Measurements from ENCODE around the gene OCA2.
"Not testable (repeated sequence)": the region's sequence is repeated elsewhere in the genome, so short reads cannot be mapped to it uniquely, and the experiment has no call there.

OCA2 gene

GRCh38 chr15:27866505-27867165 lies 232.5 kb downstream of the OCA2 start:
- no peak for DNase-seq

DNA sequence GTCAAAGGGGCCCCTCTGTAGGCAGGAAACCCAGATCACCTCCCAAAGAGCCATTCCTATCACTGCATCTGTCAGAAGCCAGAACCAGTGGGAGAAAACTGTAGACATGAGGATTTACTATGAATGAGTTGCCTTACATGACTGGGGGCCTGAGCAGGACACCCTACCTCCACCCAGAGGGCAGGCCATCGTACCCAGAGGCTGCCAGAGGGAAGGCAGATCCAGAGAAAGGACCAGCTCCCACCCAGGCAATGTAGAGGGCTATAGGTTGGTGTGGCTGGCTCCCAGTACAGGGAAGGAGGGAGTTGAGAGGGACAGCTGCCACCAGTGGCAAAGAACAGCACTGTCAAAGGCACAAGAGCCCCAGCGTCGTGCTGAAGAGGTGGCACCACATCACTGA lies 233.2 kb downstream of the OCA2 start:
- no peak for DNase-seq

GRCh38 chr15:27865323-27865922 lies 233.7 kb downstream of the OCA2 start:
- no peak for DNase-seq

DNA sequence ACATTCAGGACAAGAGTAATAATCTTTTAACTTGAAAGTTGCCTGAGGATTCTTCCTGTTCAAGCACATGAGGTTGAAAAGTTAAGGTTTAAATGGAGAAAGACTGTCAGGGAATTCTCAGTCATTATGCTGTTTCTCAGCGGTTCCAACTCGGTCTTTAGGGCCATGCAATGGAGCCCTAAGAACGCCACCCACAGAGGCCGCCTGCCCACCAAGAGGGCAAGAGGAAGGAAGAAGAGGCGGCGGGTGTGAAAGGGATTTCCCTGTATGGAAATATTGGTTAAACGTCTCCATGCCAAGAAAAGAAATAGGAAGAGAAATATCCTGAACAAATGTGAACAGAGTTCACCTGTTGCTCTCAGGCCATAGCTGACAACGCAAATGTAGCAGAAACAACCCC lies 234.4 kb downstream of the OCA2 start:
- DNase-seq = no peak

GRCh38 chr15:27864086-27864485 lies 235.0 kb downstream of the OCA2 start:
- DNase-seq = no peak

DNA sequence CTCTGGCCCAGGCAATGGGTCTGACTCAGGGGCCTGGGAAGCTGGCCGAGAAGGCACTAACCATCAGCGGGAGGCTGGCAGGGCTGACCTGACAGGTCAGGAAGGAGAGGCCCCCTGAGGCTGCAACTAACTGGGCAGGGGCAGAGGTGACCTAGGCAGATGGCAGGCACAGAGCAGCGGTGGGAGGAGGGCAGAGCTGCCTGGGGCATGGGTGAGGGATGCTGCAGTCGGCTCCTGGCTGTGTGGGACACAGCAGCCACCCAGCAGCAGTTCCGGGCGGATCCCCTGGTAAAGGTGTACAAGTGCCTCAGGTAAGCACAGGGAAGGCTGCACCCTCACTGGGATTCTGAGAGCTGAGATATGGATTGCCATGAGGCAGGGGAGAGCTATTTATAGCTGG lies 236.1 kb downstream of the OCA2 start:
- DNase-seq = no peak

DNA sequence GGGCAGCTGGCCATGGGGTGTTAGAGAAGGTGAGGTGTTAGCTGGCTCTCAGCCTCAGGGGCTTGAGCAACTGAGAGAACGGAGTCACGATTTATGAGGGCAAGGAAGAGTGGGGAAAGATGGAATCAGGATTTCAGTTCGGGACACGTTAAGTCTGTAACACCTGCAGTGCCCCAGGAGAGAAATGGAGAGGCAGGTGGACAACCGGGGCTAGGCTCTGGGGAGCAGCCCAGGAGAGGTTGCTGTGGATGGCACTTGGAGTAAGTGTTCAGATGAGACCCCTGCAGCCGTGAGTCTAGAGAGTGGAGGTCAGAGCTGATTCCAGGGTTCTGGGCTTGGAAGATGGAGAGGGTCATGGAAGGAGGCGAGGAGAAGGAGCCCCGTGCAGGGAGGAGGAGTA lies 237.9 kb downstream of the OCA2 start:
- no peak for DNase-seq

- DNase-seq = no peak
Observed at GRCh38 chr15:27855137-27855536, 244.0 kb downstream of the OCA2 start.

DNA sequence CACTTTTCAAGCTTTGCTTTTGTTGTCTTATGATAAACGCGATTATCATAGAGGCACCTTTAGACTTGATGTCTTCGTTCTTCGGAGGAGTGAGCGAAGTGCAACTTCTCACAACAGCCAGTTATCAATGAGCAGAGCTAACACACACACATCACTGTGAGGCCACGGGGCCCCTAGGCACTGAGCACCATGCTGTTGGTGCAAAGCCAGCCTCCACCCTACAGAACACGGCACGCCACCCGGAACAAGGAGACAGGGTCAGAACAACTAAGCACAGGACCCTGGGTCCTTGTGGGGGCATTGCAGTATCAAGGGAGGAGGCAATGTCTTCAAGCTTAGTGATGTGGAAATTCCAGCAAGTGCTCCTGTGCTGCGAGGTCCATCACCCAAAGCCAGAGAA lies 244.5 kb downstream of the OCA2 start:
- no peak for DNase-seq

DNA sequence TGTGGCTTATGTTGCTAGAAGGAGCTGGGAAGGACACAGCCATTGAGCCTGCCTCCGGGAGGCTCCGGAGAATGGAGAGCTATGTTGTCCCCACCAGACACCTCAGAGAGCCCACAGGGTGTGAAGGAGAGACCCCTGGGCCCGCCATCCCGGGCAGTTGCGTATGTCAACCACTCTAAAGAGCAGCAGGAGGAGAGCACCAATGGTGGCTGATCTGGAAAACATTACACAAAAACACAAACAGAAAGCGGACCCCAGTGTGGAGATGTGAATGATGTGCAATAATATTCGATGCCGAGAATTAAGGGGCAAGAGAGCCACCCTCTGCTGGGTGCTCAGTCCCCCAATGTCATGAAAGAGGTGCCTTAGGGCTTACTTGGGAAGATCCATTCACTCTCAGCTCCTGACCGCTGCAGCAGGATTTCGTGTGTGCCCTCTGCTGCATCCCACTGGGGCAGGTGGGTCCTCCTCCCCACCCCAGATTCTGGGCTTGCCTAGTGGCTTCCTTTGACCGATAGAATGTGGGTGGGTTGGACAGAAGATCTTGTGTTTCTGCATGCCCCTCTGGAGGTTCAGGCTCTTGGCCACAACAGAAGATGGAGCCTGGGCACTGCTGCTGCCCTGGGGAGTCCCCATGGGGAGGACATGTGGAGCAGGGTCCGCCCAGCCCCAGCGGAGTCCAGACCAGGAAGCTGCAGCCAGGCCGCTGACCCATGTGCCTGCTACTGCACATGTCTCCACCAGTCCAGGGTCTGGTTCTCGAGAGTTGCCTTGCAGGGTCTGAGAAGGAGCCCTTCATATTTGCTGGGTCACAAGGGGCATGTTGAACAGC lies 245.3 kb downstream of the OCA2 start:
- DNase-seq = no peak

DNA sequence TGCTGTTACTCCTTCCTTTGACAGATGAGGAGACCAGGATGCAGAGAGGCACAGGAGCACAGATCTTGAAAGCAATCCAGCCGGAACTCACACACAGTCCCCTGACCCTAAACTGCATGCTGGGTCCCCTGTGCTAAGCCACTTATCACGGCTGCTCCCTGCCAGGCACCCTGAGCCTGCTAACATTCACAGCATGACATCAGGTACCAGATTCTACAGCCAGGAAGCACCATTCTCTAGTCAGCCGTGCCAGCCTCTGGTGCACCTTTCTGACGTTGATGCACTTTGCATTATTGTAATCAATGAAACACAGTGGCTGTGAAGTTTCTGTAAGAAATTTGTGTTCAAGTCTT lies 247.3 kb downstream of the OCA2 start:
- DNase-seq = no peak

GRCh38 chr15:27850981-27851857 lies 247.9 kb downstream of the OCA2 start:
- no peak for DNase-seq

DNA sequence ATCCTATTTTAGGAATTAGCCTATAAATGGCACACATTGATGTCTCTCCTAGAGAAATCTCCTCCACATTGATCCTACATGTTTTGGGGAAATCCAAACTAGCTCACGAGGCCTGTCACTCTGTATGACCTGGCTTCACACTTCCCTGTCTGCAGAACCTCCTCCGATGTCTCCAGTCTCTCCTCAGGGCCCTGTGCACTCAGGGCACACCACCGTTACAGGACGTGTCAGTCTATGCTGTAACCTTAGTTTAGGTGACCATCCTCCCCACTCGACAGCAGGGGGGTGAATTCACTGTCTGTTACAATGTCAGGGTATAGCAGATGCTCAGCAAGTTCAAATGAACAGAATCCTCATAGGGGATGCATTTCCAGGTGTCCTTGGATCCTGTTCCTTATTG lies 249.1 kb downstream of the OCA2 start:
- DNase-seq = no peak

- not testable (repeated sequence) for DNase-seq
Observed at GRCh38 chr15:27848936-27849335, 250.2 kb downstream of the OCA2 start.

GRCh38 chr15:27847775-27848710 lies 251.1 kb downstream of the OCA2 start:
- no peak for DNase-seq

DNA sequence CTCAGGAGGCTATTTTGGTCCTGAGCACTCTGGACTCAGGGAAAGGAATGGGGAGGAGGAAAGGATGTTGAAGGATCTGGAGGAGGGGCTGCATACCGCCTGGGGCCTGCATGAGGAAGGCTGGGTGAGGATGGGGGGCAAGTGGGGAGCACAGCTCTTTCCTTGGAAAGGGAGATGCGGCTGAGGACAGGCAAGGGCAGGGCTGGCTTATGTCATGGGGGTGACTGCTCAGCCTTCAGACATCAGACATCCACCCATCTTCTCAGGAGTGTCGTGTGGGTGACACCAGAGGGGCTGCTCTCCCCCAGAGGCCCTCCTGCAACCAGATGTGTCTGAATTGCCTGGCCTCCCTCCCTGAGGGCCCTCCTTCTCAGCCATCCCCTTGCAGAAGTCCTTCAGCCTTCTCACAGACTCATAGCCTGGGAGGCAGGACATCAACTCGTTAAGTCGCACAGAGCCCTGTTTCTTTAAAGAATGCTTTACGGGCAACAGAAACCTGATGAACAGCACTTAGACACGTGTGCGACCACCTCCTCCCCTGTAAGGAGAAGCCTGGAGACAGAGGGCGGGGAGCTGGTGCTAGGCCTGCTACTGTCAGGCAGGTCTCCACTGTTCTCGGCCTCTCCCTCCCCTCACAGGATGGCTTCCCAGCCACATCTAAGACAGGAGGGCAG lies 252.3 kb downstream of the OCA2 start:
- DNase-seq = no peak

DNA sequence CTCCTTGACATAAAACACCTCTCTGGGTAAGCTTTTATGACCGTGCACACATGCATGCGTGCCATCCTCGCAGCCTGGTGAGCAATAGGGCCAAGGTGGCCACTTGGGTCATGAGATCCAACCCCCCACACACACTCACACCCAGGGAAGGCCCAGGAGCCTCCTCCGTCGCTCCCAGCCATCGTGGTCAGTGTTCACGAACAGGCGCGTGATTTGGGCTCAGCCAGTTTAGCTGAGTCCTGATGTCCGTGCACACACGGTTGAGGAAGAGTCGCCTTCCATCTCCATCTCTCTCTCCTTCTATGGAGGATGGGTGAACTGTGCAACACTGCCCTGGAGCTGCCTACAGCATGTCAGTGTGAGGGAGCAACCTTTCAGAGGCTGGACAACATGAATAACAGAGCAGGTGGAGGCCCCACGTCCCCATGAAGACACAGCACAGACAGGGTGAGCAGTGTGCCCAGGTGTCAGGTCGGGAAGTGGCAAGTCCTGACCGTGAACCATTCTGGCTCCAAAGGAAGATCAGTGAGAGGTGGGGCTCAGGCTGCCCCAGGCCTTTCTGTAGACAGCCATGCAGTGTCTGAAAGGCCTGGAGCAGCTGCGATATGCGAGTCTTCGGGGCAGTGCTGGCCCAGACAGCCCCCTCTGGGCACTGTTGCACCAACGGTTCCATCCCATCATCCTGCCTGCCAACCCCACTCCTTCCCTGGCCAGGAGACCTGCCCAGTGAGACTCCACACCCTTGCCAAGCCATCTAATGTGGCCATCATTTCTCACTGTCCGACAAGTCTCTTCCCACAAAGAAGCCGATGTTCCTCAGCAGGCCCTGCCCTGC lies 253.4 kb downstream of the OCA2 start:
- no peak for DNase-seq

GRCh38 chr15:27844018-27844666 lies 255.0 kb downstream of the OCA2 start:
- DNase-seq = no peak

GRCh38 chr15:27843146-27843545 lies 256.0 kb downstream of the OCA2 start:
- no peak for DNase-seq

DNA sequence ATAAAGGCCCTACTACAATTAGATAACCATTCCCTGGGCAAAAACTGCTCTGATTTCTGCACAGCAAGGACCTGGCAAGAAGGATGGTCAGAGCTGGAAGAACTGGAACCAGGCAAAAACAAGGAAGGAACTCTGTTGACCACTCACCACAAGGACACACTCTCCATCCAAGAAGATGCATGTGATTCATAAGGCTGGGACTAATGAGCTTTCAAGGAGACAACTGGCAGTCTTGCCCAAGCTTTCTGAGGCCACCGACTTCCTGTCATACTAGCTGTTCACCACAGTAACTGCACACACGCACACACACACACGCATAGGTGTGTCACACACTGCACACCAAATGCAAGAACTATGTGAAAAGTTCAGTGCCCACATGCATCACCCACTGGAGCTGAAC lies 256.6 kb downstream of the OCA2 start:
- DNase-seq = no peak
